ENCODE results near the gene GRAMD1A. TPM values are rescaled to one million over a fixed set of nuclear protein-coding genes. Genes with fewer than 3 reads are reported as not detected.

GRAMD1A gene
- total RNA-seq, 1 donor from 2014 or later = 27.2 TPM

DNA sequence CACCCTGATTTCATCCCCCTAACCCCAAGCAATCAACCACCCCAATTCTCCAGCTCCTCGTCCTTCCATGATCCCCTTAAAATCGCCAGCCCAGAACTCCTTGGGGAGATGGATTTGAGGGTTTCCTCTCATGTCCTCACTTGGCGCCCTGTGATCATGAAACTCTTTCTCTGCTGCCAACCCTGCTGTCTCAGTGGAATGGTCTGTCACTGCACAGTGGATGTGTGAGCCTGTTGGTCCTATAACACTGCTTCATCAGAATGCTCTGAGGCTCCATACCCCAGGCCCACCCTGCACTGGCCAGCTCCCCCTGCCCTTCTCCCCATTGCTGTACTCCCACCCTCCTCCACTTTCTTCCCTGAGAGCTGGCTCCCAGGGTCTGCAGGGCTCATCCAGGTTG is 23.5 kb upstream of the GRAMD1A start:
- peaks cover 11% of the 10 kb centered on the region for H3K27me3 Mint-ChIP-seq (ENCODE audit: insufficient read depth, low read depth)
- no peak for DNase-seq (ENCODE audit: low spot score)
- H3K27ac Mint-ChIP-seq = no peak overlapping the region
- Histone ChIP-seq H3F3A (ENCODE audit: low read depth) (no peaks in the 10 kb centered on the region), H3K27me3 (no peaks in the 10 kb centered on the region), H3K4me2 (no peak overlapping the region), H3K9ac (no peak overlapping the region), H3K4me3 (no peak overlapping the region), H3K36me3 (no peaks in the 10 kb centered on the region), H3K9me3 (ENCODE audit: low read depth) (no peaks in the 10 kb centered on the region), H3K4me1 (no peaks in the 10 kb centered on the region), H3K79me2 (ENCODE audit: low read depth) (no peaks in the 10 kb centered on the region), H4K20me1 (ENCODE audit: low read depth) (no peaks in the 10 kb centered on the region), H2AFZ (replicated peaks) (no peak overlapping the region), H3K27ac (no peak overlapping the region)
- H3K4me3 Mint-ChIP-seq = no peak overlapping the region
- no peaks in the 10 kb centered on the region for H3K36me3 Mint-ChIP-seq
- H3K9me3 Mint-ChIP-seq = peaks cover 4% of the 10 kb centered on the region
- TF ChIP-seq, protein P1, sequence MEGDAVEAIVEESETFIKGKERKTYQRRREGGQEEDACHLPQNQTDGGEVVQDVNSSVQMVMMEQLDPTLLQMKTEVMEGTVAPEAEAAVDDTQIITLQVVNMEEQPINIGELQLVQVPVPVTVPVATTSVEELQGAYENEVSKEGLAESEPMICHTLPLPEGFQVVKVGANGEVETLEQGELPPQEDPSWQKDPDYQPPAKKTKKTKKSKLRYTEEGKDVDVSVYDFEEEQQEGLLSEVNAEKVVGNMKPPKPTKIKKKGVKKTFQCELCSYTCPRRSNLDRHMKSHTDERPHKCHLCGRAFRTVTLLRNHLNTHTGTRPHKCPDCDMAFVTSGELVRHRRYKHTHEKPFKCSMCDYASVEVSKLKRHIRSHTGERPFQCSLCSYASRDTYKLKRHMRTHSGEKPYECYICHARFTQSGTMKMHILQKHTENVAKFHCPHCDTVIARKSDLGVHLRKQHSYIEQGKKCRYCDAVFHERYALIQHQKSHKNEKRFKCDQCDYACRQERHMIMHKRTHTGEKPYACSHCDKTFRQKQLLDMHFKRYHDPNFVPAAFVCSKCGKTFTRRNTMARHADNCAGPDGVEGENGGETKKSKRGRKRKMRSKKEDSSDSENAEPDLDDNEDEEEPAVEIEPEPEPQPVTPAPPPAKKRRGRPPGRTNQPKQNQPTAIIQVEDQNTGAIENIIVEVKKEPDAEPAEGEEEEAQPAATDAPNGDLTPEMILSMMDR (IDR thresholded peaks at IDR 0.05) = no peak
- TF ChIP-seq EZH2 (IDR thresholded peaks at IDR 0.05) = no peak
- no peak for TF ChIP-seq EZH2phosphoT487 (IDR thresholded peaks at IDR 0.05)
- H3K4me1 Mint-ChIP-seq = peaks cover 4% of the 10 kb centered on the region

DNA sequence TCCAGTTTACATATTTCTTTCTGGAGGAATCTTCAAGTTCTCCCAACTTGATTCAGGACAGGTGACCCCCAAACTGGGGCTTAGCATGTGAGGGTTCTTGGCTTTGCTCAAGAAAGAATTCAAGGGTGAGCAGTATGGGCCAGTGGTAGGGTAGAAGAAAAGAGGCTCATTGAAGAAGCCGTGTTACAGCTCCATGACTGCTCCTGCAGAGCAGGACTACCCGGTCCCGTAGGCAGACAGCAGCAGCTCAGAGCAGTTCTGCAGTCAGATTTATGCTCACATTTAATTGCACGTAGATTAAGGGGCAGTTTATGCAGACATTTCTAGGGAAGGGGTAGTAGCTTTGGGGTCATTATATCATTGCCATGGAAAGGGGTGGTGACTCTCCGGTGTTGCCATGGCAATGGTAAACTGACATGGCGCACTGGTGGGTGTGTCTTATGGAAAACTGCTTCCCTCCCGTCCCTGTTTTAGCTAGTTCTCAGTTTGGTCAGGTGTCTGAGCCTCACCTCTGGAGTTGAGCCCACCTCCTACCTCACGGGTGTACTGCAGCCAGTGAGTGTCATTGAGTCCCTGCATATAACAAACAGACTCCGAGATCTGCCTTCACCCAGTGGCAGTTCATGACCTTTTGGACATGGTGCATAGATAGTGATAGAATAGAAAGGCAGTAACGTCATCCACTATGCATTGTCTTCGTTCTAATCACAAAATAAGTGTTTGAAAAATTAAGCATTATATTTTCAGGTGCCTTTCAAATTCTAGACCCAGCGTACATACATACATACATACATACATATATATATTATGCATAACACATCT is 20.1 kb upstream of the GRAMD1A start:
- Histone ChIP-seq H3K27ac (no peak overlapping the region), H2AFZ (replicated peaks) (no peak overlapping the region), H3K4me3 (no peak overlapping the region), H3K9me3 (ENCODE audit: low read depth) (no peaks in the 10 kb centered on the region), H3K4me2 (no peak overlapping the region), H3K79me2 (ENCODE audit: low read depth) (no peaks in the 10 kb centered on the region), H3F3A (ENCODE audit: low read depth) (no peaks in the 10 kb centered on the region), H4K20me1 (ENCODE audit: low read depth) (no peaks in the 10 kb centered on the region), H3K36me3 (no peaks in the 10 kb centered on the region), H3K27me3 (no peaks in the 10 kb centered on the region), H3K4me1 (no peaks in the 10 kb centered on the region), H3K9ac (no peak overlapping the region)
- Mint-ChIP-seq H3K4me3 (no peak overlapping the region), H3K9me3 (peaks cover 8% of the 10 kb centered on the region), H3K4me1 (peaks cover under 1% of the 10 kb centered on the region), H3K27ac (no peak overlapping the region), H3K27me3 (ENCODE audit: insufficient read depth, low read depth) (peaks cover 6% of the 10 kb centered on the region), H3K36me3 (no peaks in the 10 kb centered on the region)
- DNase-seq (ENCODE audit: low spot score) = no peak
- TF ChIP-seq EZH2 (IDR thresholded peaks at IDR 0.05) (no peak), EZH2phosphoT487 (IDR thresholded peaks at IDR 0.05) (no peak)
- TF ChIP-seq, protein P1 (IDR thresholded peaks at IDR 0.05) = no peak

DNA sequence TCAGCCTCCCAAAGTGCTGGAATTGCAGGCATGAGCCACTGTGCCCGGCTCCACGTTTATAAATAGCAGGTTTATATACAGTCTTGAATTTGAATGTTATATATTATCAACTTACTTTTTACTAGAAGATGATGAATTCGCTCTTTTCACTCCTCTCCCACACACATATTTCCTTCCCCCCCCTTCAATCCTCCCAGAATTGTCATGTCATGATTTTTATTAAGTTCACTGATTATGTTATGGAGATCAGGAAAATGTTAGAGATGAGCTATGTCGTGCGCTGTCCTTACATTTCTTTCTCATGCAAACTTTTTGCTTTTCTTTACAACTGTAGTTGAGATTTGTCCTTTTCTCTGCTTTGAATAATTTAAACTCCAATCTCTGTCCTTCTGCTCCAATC is 17.8 kb upstream of the GRAMD1A start:
- Histone ChIP-seq H3K36me3 (no peaks in the 10 kb centered on the region), H4K20me1 (ENCODE audit: low read depth) (no peaks in the 10 kb centered on the region), H3K79me2 (ENCODE audit: low read depth) (no peaks in the 10 kb centered on the region), H3F3A (ENCODE audit: low read depth) (peaks cover 4% of the 10 kb centered on the region), H3K9ac (no peak overlapping the region), H3K9me3 (ENCODE audit: low read depth) (no peaks in the 10 kb centered on the region), H3K4me1 (peaks cover 8% of the 10 kb centered on the region), H3K4me2 (no peak overlapping the region), H3K4me3 (no peak overlapping the region), H3K27ac (no peak overlapping the region), H3K27me3 (no peaks in the 10 kb centered on the region), H2AFZ (replicated peaks) (no peak overlapping the region)
- peaks cover 6% of the 10 kb centered on the region for H3K9me3 Mint-ChIP-seq
- H3K4me3 Mint-ChIP-seq = no peak overlapping the region
- no peak for TF ChIP-seq EZH2 (IDR thresholded peaks at IDR 0.05)
- H3K4me1 Mint-ChIP-seq = peaks cover 2% of the 10 kb centered on the region
- no peak for DNase-seq (ENCODE audit: low spot score)
- peaks cover 4% of the 10 kb centered on the region for H3K27me3 Mint-ChIP-seq (ENCODE audit: insufficient read depth, low read depth)
- H3K27ac Mint-ChIP-seq = no peak overlapping the region
- no peaks in the 10 kb centered on the region for H3K36me3 Mint-ChIP-seq

DNA sequence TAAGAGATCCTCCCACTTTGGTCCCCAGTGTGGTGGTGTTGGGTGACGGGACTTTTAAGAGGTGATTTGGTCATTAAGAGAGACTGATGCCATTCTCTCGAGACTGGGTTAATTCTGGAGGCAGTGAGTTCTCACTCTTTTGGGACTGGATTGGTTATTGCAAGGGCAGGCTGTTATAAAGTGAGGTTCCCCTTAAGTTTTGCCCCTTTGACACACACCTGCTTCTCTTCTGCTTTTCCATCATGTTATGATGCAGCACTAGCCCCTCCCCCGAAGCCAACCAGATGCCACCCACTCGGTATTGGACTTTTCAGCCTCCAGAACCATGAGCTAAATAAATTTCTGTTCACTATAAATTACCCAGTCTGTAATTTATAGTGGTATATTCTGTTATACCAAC is 16.3 kb upstream of the GRAMD1A start:
- Mint-ChIP-seq H3K27ac (no peak overlapping the region), H3K27me3 (ENCODE audit: insufficient read depth, low read depth) (peaks cover 6% of the 10 kb centered on the region), H3K9me3 (peaks cover 6% of the 10 kb centered on the region), H3K4me1 (peaks cover 2% of the 10 kb centered on the region), H3K4me3 (no peak overlapping the region), H3K36me3 (no peaks in the 10 kb centered on the region)
- no peak overlapping the region for H3K4me3 ChIP-seq
- H2AFZ ChIP-seq (replicated peaks) = no peak overlapping the region
- no peaks in the 10 kb centered on the region for H3K9me3 ChIP-seq (ENCODE audit: low read depth)
- no peaks in the 10 kb centered on the region for H3K36me3 ChIP-seq
- TF ChIP-seq EZH2phosphoT487 (IDR thresholded peaks at IDR 0.05) (no peak), EZH2 (IDR thresholded peaks at IDR 0.05) (no peak)
- TF ChIP-seq, protein P1 (IDR thresholded peaks at IDR 0.05) = no peak
- peaks cover 4% of the 10 kb centered on the region for H3F3A ChIP-seq (ENCODE audit: low read depth)
- H3K27ac ChIP-seq = no peak overlapping the region
- H3K79me2 ChIP-seq (ENCODE audit: low read depth) = no peaks in the 10 kb centered on the region
- peaks cover 8% of the 10 kb centered on the region for H3K4me1 ChIP-seq
- no peak for DNase-seq (ENCODE audit: low spot score)
- H3K27me3 ChIP-seq = no peaks in the 10 kb centered on the region
- H4K20me1 ChIP-seq (ENCODE audit: low read depth) = no peaks in the 10 kb centered on the region
- no peak overlapping the region for H3K9ac ChIP-seq
- H3K4me2 ChIP-seq = no peak overlapping the region
